ENCODE measurements around the gene SEPHS2. TPM values are rescaled to one million over a fixed set of nuclear protein-coding genes. Genes with fewer than 3 reads are reported as not detected.
A peak's percentile ranks its signal among the peaks of the same experiment; 100 is the strongest.
"Not testable (repeated sequence)": the region's sequence is repeated elsewhere in the genome, so short reads cannot be mapped to it uniquely, and the experiment has no call there.

Gene SEPHS2
- total and polyA plus RNA-seq, 5 donors: 29.4 to 41.1 (median 36.3) TPM

GRCh38 chr16:30482366-30482765 lies 36.7 kb upstream of the SEPHS2 start:
- DNase-seq (no peak), ATAC-seq (no peak)
- H3K27me3 ChIP-seq (ENCODE audit: control insufficient read depth, insufficient read depth): no peaks in the 10 kb centered on the region
- no peaks in the 10 kb centered on the region for H3K4me1 ChIP-seq (ENCODE audit: control insufficient read depth, insufficient read depth, low read length)
- WGBS: 82% methylated on average over 3 of the region's 3 CpGs
- no peak overlapping the region for H3K27ac ChIP-seq (ENCODE audit: low read length)
- H3K9me3 ChIP-seq (ENCODE audit: control insufficient read depth, low read length): no peaks in the 10 kb centered on the region
- H3K4me3 ChIP-seq (ENCODE audit: low read length): no peak overlapping the region
- intact Hi-C loops (cut with DNase I): no loop called here

- no peak for DNase-seq
- H3K4me3 ChIP-seq (ENCODE audit: low read length): no peak overlapping the region
- no peaks in the 10 kb centered on the region for H3K4me1 ChIP-seq (ENCODE audit: control insufficient read depth, insufficient read depth, low read length)
- 83% methylated on average over 5 of the region's 5 CpGs for WGBS
- no peak overlapping the region for H3K27ac ChIP-seq (ENCODE audit: low read length)
- intact Hi-C loops (cut with DNase I): no loop called here
- ATAC-seq: no peak
- no peaks in the 10 kb centered on the region for H3K9me3 ChIP-seq (ENCODE audit: control insufficient read depth, low read length)
- H3K27me3 ChIP-seq (ENCODE audit: control insufficient read depth, insufficient read depth): no peaks in the 10 kb centered on the region
These were observed 35.7 kb upstream of the SEPHS2 start for GRCh38 chr16:30481381-30481780.

- no peaks in the 10 kb centered on the region for H3K27me3 ChIP-seq (ENCODE audit: control insufficient read depth, insufficient read depth)
- no peak overlapping the region for H3K4me3 ChIP-seq (ENCODE audit: low read length)
- no peak for DNase-seq
- WGBS: 87% methylated on average over 12 of the region's 12 CpGs
- H3K4me1 ChIP-seq (ENCODE audit: control insufficient read depth, insufficient read depth, low read length): no peaks in the 10 kb centered on the region
- no peak for ATAC-seq
- intact Hi-C loops (cut with DNase I): no loop called here
- H3K9me3 ChIP-seq (ENCODE audit: control insufficient read depth, low read length): no peaks in the 10 kb centered on the region
- H3K27ac ChIP-seq (ENCODE audit: low read length): no peak overlapping the region
These were observed 33.2 kb upstream of the SEPHS2 start for GRCh38 chr16:30478766-30479478.

- H3K27me3 ChIP-seq (ENCODE audit: control insufficient read depth, insufficient read depth); H3K4me1 ChIP-seq (ENCODE audit: control insufficient read depth, insufficient read depth, low read length); DNase-seq; ATAC-seq; H3K4me3 ChIP-seq (ENCODE audit: low read length); H3K27ac ChIP-seq (ENCODE audit: low read length); H3K9me3 ChIP-seq (ENCODE audit: control insufficient read depth, low read length); intact Hi-C loops (cut with DNase I): not testable (repeated sequence)
- 71% methylated on average over 3 of the region's 3 CpGs for WGBS
These were observed 32.1 kb upstream of the SEPHS2 start for GRCh38 chr16:30477773-30478172.

- ATAC-seq: no peak
- WGBS: 66% methylated on average over 3 of the region's 3 CpGs
- intact Hi-C loops (cut with DNase I): no loop called here
- Histone ChIP-seq H3K4me3 (ENCODE audit: low read length) (no peak overlapping the region), H3K27me3 (ENCODE audit: control insufficient read depth, insufficient read depth) (no peaks in the 10 kb centered on the region), H3K9me3 (ENCODE audit: control insufficient read depth, low read length) (no peaks in the 10 kb centered on the region), H3K4me1 (ENCODE audit: control insufficient read depth, insufficient read depth, low read length) (no peaks in the 10 kb centered on the region), H3K27ac (ENCODE audit: low read length) (no peak overlapping the region)
- DNase-seq: no peak
These were observed 31.3 kb upstream of the SEPHS2 start for GRCh38 chr16:30476991-30477390.

GRCh38 chr16:30474684-30475083 lies 29.0 kb upstream of the SEPHS2 start:
- Histone ChIP-seq H3K4me1 (ENCODE audit: control insufficient read depth, insufficient read depth, low read length) (no peaks in the 10 kb centered on the region), H3K27me3 (ENCODE audit: control insufficient read depth, insufficient read depth) (no peaks in the 10 kb centered on the region), H3K27ac (ENCODE audit: low read length) (no peak overlapping the region), H3K9me3 (ENCODE audit: control insufficient read depth, low read length) (no peaks in the 10 kb centered on the region), H3K4me3 (ENCODE audit: low read length) (no peak overlapping the region)
- ATAC-seq (no peak), DNase-seq (no peak)
- WGBS: 80% methylated on average over 7 of the region's 7 CpGs
- intact Hi-C loops (cut with DNase I): no loop called here

GRCh38 chr16:30474074-30474452 lies 28.4 kb upstream of the SEPHS2 start:
- Histone ChIP-seq H3K4me1 (ENCODE audit: control insufficient read depth, insufficient read depth, low read length) (no peaks in the 10 kb centered on the region), H3K27me3 (ENCODE audit: control insufficient read depth, insufficient read depth) (no peaks in the 10 kb centered on the region), H3K27ac (ENCODE audit: low read length) (no peak overlapping the region), H3K9me3 (ENCODE audit: control insufficient read depth, low read length) (no peaks in the 10 kb centered on the region), H3K4me3 (ENCODE audit: low read length) (no peak overlapping the region)
- 22% methylated on average over 35 of the region's 35 CpGs for WGBS
- peak in 1 of 2 donors; percentile 30 for ATAC-seq
- peak in 1 of 3 donors; percentile 53 for DNase-seq
- intact Hi-C loops (cut with DNase I): no loop called here

GRCh38 chr16:30473231-30474073 lies 27.8 kb upstream of the SEPHS2 start:
- H3K4me1 ChIP-seq (ENCODE audit: control insufficient read depth, insufficient read depth, low read length): no peaks in the 10 kb centered on the region
- intact Hi-C loops (cut with DNase I): no loop called here
- DNase-seq (peak in 2 of 3 donors; percentile 56 to 58), ATAC-seq (peak; percentile 25 to 55)
- H3K4me3 ChIP-seq (ENCODE audit: low read length): no peak overlapping the region
- H3K9me3 ChIP-seq (ENCODE audit: control insufficient read depth, low read length): no peaks in the 10 kb centered on the region
- WGBS: 59% methylated on average over 19 of the region's 19 CpGs
- H3K27ac ChIP-seq (ENCODE audit: low read length): no peak overlapping the region
- no peaks in the 10 kb centered on the region for H3K27me3 ChIP-seq (ENCODE audit: control insufficient read depth, insufficient read depth)

GRCh38 chr16:30472328-30472942 lies 26.8 kb upstream of the SEPHS2 start, which contains the start of gene ITGAL:
ITGAL (plus strand) TSS chr16:30472742; CDS start chr16:30472838, 96 bp downstream.
- ATAC-seq (peak; percentile 66 to 67), DNase-seq (peak; percentile 37 to 77 (median 70))
- Histone ChIP-seq H3K27ac (ENCODE audit: low read length) (no peak within 1 kb of the TSS), H3K4me1 (ENCODE audit: control insufficient read depth, insufficient read depth, low read length) (no peaks in the 10 kb centered on the region), H3K4me3 (ENCODE audit: low read length) (no peak within 1 kb of the TSS), H3K27me3 (ENCODE audit: control insufficient read depth, insufficient read depth) (no peaks in the 10 kb centered on the region), H3K9me3 (ENCODE audit: control insufficient read depth, low read length) (no peaks in the 10 kb centered on the region)
- 61% methylated on average over 8 of the region's 8 CpGs for WGBS
- intact Hi-C loops (cut with DNase I): no loop called here

- ATAC-seq (no peak), DNase-seq (no peak)
- 88% methylated on average over 8 of the region's 8 CpGs for WGBS
- Histone ChIP-seq H3K27ac (ENCODE audit: low read length) (no peak overlapping the region), H3K27me3 (ENCODE audit: control insufficient read depth, insufficient read depth) (no peaks in the 10 kb centered on the region), H3K9me3 (ENCODE audit: control insufficient read depth, low read length) (no peaks in the 10 kb centered on the region), H3K4me1 (ENCODE audit: control insufficient read depth, insufficient read depth, low read length) (no peaks in the 10 kb centered on the region), H3K4me3 (ENCODE audit: low read length) (no peak overlapping the region)
- intact Hi-C loops (cut with DNase I): no loop called here
These were observed 24.9 kb upstream of the SEPHS2 start for GRCh38 chr16:30470632-30470995.

GRCh38 chr16:30470170-30470512 lies 24.5 kb upstream of the SEPHS2 start:
- Histone ChIP-seq H3K27me3 (ENCODE audit: control insufficient read depth, insufficient read depth) (no peaks in the 10 kb centered on the region), H3K4me1 (ENCODE audit: control insufficient read depth, insufficient read depth, low read length) (no peaks in the 10 kb centered on the region), H3K4me3 (ENCODE audit: low read length) (no peak overlapping the region), H3K27ac (ENCODE audit: low read length) (no peak overlapping the region), H3K9me3 (ENCODE audit: control insufficient read depth, low read length) (no peaks in the 10 kb centered on the region)
- intact Hi-C loops (cut with DNase I): no loop called here
- 74% methylated on average over 3 of the region's 3 CpGs for WGBS
- DNase-seq (no peak), ATAC-seq (no peak)
